GM20000 (cell line): ENCODE measurements around the gene DDX39A.
A peak's percentile ranks its signal among the peaks of the same experiment; 100 is the strongest.
"Not testable (repeated sequence)": the region's sequence is repeated elsewhere in the genome, so short reads cannot be mapped to it uniquely, and the experiment has no call there.

Experiments used
- DNase-seq: peaks from one replicate; pipeline ENCODE4 v3.0.0; 2012; ENCODE audit warnings: low spot score
- CTCF ChIP-seq: IDR thresholded peaks from 2 replicates; pipeline ENCODE4 v1.5.1; 2012; ENCODE audit warnings: mild to moderate bottlenecking, control low read depth; ENCODE audit errors: extremely low read depth, missing control alignments

DDX39A gene

GRCh38 chr19:14375055-14375581 lies 44.0 kb downstream of the DDX39A start:
- peak; percentile 58 for DNase-seq
- TF ChIP-seq CTCF, result no peak

GRCh38 chr19:14374313-14374712 lies 44.8 kb downstream of the DDX39A start:
- DNase-seq, result not testable (repeated sequence)

- DNase-seq, result not testable (repeated sequence)
These were observed 46.6 kb downstream of the DDX39A start for GRCh38 chr19:14372384-14373077.

- DNase-seq, result no peak
- TF ChIP-seq CTCF, result no peak
These were observed 47.8 kb downstream of the DDX39A start for GRCh38 chr19:14371301-14371821.

- TF ChIP-seq CTCF, result no peak
- DNase-seq, result no peak
These were observed 48.2 kb downstream of the DDX39A start for GRCh38 chr19:14370940-14371280.

GRCh38 chr19:14370169-14370939 lies 48.8 kb downstream of the DDX39A start:
- no peak for DNase-seq
- TF ChIP-seq CTCF, result no peak

GRCh38 chr19:14369399-14370168 lies 49.6 kb downstream of the DDX39A start:
- peak; percentile 40 for DNase-seq

More at GRCh38 chr19:14369399-14370168, 49.6 kb downstream of the DDX39A start:
- TF ChIP-seq CTCF, result no peak
